PFSK-1 (cell line): ENCODE data around the gene NUTF2.

Experiments used
- FOXP2 ChIP-seq: optimal IDR thresholded peaks from 2 replicates; pipeline ENCODE3; 2011; ENCODE audit warnings: borderline replicate concordance, control low read depth, inconsistent platforms; ENCODE audit not compliant: insufficient read depth; ENCODE audit errors: extremely low read length, extremely low read depth
- POLR2AphosphoS5 ChIP-seq: IDR thresholded peaks from 2 replicates; pipeline ENCODE4 v1.6.1; 2012; ENCODE audit warnings: low read depth, mild to moderate bottlenecking, control low read depth, low read length, moderate library complexity
- REST ChIP-seq, 2 experiments: IDR thresholded peaks; 2 replicates each; pipeline versions ENCODE4 v1.6.1 to v1.8.0; 2011 to 2012; ENCODE audit warnings: low read depth in 2 of 2, low read length in 2 of 2, control low read depth in 1 of 2, inconsistent platforms in 1 of 2, mild to moderate bottlenecking in 1 of 2, moderate library complexity in 1 of 2; ENCODE audit not compliant: insufficient read depth in 1 of 2
- SIN3A ChIP-seq: IDR thresholded peaks from 2 replicates; pipeline ENCODE4 v1.6.1; 2012; ENCODE audit warnings: mild to moderate bottlenecking, low read length, moderate library complexity, borderline replicate concordance; ENCODE audit not compliant: insufficient read depth
- TAF1 ChIP-seq: IDR thresholded peaks from 2 replicates; pipeline ENCODE4 v1.6.1; 2012; ENCODE audit warnings: low read length, control low read depth, borderline replicate concordance; ENCODE audit not compliant: insufficient read depth

GRCh38 chr16:67807148-67807682, 39.5 kb upstream of the NUTF2 start:
- TF ChIP-seq SIN3A = no peak
- TF ChIP-seq POLR2AphosphoS5 = no peak
- no peak for TF ChIP-seq TAF1
- no peak for TF ChIP-seq REST (IDR thresholded peaks at IDR 0.05; ENCODE audit: insufficient read depth in 1 of 2, low read depth in 2 of 2, low read length in 2 of 2)
- TF ChIP-seq FOXP2 = no peak
